Panc1 (cell line): ENCODE measurements around the gene SMAD6. TPM values are rescaled to one million over a fixed set of nuclear protein-coding genes. Genes with fewer than 3 reads are reported as not detected.
"Not testable (repeated sequence)": the region's sequence is repeated elsewhere in the genome, so short reads cannot be mapped to it uniquely, and the experiment has no call there.

Source experiments
- ATAC-seq: fragments of 200-7000 bp; cut with Tn5 transposase; 2 replicates; pipeline ENCODE4 v1.9.1; 2020; ENCODE audit warnings: mild to moderate bottlenecking, moderate library complexity
- BruUV-seq: library from RNA; stranded (reverse); fragments of 400-500 nt; replicated peaks from 2 replicates; lab custom pipeline; 2021; lab: Mats Ljungman, UMichigan
- CTCF ChIA-PET: fragments of 300-600 bp; sonication (Branson Sonifier 250); formaldehyde crosslinking; loops from one replicate; lab custom pipeline; 2022; ENCODE audit warnings: antibody characterized with exemption; lab: Charles Lee
- POLR2A ChIA-PET: fragments of 300-600 bp; sonication (Branson Sonifier 250); formaldehyde crosslinking; loops from one replicate; lab custom pipeline; 2022; ENCODE audit warnings: antibody characterized with exemption; lab: Charles Lee
- DNase-seq: peaks from one replicate; pipeline ENCODE4 v3.0.0-alpha.2; 2010; ENCODE audit warnings: low read depth, low spot score
- H3K27ac ChIP-seq: 2 replicates; pipeline ENCODE4 v1.5.1; 2011; ENCODE audit warnings: mild to moderate bottlenecking, low read length, inconsistent platforms
- H3K27me3 ChIP-seq: fragments of 200-500 bp; sonication (Bioruptor generic); 2 replicates; pipeline ENCODE4 v1.6.0; 2014; ENCODE audit warnings: low read length, inconsistent platforms; ENCODE audit not compliant: control insufficient read depth, insufficient read depth
- H3K36me3 ChIP-seq: fragments of 200-500 bp; sonication (Bioruptor generic); 2 replicates; pipeline ENCODE4 v1.5.1; 2014; ENCODE audit warnings: inconsistent platforms, mild to moderate bottlenecking, low read length, moderate library complexity; ENCODE audit not compliant: control insufficient read depth, insufficient read depth
- H3K4me1 ChIP-seq: 2 replicates; pipeline ENCODE4 v1.5.1; 2011; ENCODE audit warnings: inconsistent platforms, mild to moderate bottlenecking, low read length, moderate library complexity; ENCODE audit not compliant: control insufficient read depth, insufficient read depth
- H3K4me3 ChIP-seq, 2 experiments: 2 replicates each; pipeline ENCODE4 v1.5.1; 2011 to 2012; ENCODE audit warnings: low read depth in 2 of 2, low read length in 2 of 2, mild to moderate bottlenecking in 2 of 2, inconsistent platforms in 1 of 2, moderate library complexity in 1 of 2
- H3K9me3 ChIP-seq: fragments of 200-500 bp; sonication (Bioruptor generic); 2 replicates; pipeline ENCODE4 v1.5.1; 2014; ENCODE audit warnings: low read depth, mild to moderate bottlenecking, inconsistent platforms, low read length, moderate library complexity; ENCODE audit not compliant: control insufficient read depth, insufficient read depth
- POLR2AphosphoS5 ChIP-seq: IDR thresholded peaks from 2 replicates; pipeline ENCODE4 v1.6.1; 2012; ENCODE audit warnings: mild to moderate bottlenecking, low read depth, low read length, moderate library complexity
- SIN3A ChIP-seq: IDR thresholded peaks from 2 replicates; pipeline ENCODE4 v1.6.1; 2012; ENCODE audit warnings: low read depth, mild to moderate bottlenecking, low read length, moderate library complexity, borderline replicate concordance; ENCODE audit not compliant: insufficient read depth
- TCF7L2 ChIP-seq: IDR thresholded peaks from 2 replicates; pipeline ENCODE4 v1.6.1; 2011; ENCODE audit warnings: mild to moderate bottlenecking, low read depth, low read length, inconsistent platforms
- in situ Hi-C: cut with HindIII; loops from 2 replicates; pipeline ENCODE4 v1.10.0; 2016; ENCODE audit warnings: low sequenced_read_pairs, low pct_unique_long_range_greater_than_20kb
- intact Hi-C: fragments of 100-400 bp; cut with micrococcal nuclease; formaldehyde crosslinking; loops from one replicate; pipeline ENCODE4 v1.10.0; 2022; ENCODE audit not compliant: unreplicated experiment
- total RNA-seq: library from RNA; stranded (reverse); gene quantifications from one replicate; pipeline ENCODE4 v1.2.1, GENCODE V29; 2021; ENCODE audit not compliant: unreplicated experiment
- TF ChIP-seq, protein P1 (sequence below), 2 experiments: IDR thresholded peaks; 2 replicates each; pipeline ENCODE4 v1.6.1; 2011 to 2012; ENCODE audit warnings: low read depth in 2 of 2, control low read depth in 1 of 2, low read length in 1 of 2, mild to moderate bottlenecking in 1 of 2, moderate library complexity in 1 of 2; ENCODE audit not compliant: insufficient read depth in 1 of 2
- TF ChIP-seq, protein P2 (sequence below): fragments of 450-650 bp; IDR thresholded peaks from 2 replicates; pipeline ENCODE4 v1.5.1; 2017; ENCODE audit warnings: mild to moderate bottlenecking

The SMAD6 gene
- total RNA-seq, 1 experiment from 2014 or later, result 45.9 TPM

DNA sequence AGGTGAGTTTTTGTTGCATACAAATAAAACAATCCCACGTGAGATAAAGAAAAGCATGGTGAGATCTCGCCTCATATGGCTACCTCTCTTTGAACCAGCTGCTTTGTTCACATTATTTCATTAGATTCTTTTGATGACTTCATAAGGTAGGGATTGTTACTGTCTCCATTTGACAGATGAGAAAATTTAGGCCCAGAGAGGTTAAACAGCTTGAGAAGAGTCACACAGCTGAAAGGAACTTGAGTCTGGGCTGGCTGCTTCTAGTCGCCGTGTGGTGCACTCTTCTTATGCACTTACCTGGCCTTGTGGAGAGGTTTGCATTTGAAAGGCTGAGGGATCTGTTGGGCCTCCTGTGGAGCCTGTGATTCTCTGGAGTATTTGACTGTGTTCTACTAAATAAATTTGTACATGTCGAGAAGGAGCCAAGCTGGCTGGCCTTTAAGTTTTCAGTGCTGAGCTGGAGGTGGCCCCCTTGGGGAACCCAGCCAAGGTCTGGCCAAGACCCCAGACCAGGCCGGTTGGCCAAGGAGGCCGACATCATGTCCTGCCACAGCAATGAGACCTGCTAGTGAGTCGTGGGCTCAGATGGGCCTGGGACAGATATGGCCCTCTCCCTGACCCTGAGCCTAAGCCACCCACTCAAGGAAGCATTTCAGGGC lies 125.1 kb downstream of the SMAD6 start:
- CTCF ChIA-PET, result no interaction called here
- intact Hi-C loops (no loop called here), in situ Hi-C loops (no loop called here)
- no peak for DNase-seq
- TF ChIP-seq, protein P1, sequence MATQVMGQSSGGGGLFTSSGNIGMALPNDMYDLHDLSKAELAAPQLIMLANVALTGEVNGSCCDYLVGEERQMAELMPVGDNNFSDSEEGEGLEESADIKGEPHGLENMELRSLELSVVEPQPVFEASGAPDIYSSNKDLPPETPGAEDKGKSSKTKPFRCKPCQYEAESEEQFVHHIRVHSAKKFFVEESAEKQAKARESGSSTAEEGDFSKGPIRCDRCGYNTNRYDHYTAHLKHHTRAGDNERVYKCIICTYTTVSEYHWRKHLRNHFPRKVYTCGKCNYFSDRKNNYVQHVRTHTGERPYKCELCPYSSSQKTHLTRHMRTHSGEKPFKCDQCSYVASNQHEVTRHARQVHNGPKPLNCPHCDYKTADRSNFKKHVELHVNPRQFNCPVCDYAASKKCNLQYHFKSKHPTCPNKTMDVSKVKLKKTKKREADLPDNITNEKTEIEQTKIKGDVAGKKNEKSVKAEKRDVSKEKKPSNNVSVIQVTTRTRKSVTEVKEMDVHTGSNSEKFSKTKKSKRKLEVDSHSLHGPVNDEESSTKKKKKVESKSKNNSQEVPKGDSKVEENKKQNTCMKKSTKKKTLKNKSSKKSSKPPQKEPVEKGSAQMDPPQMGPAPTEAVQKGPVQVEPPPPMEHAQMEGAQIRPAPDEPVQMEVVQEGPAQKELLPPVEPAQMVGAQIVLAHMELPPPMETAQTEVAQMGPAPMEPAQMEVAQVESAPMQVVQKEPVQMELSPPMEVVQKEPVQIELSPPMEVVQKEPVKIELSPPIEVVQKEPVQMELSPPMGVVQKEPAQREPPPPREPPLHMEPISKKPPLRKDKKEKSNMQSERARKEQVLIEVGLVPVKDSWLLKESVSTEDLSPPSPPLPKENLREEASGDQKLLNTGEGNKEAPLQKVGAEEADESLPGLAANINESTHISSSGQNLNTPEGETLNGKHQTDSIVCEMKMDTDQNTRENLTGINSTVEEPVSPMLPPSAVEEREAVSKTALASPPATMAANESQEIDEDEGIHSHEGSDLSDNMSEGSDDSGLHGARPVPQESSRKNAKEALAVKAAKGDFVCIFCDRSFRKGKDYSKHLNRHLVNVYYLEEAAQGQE (IDR thresholded peaks at IDR 0.05; ENCODE audit: insufficient read depth in 1 of 2, low read depth in 2 of 2, low read length in 1 of 2), result no peak
- TF ChIP-seq, protein P2, sequence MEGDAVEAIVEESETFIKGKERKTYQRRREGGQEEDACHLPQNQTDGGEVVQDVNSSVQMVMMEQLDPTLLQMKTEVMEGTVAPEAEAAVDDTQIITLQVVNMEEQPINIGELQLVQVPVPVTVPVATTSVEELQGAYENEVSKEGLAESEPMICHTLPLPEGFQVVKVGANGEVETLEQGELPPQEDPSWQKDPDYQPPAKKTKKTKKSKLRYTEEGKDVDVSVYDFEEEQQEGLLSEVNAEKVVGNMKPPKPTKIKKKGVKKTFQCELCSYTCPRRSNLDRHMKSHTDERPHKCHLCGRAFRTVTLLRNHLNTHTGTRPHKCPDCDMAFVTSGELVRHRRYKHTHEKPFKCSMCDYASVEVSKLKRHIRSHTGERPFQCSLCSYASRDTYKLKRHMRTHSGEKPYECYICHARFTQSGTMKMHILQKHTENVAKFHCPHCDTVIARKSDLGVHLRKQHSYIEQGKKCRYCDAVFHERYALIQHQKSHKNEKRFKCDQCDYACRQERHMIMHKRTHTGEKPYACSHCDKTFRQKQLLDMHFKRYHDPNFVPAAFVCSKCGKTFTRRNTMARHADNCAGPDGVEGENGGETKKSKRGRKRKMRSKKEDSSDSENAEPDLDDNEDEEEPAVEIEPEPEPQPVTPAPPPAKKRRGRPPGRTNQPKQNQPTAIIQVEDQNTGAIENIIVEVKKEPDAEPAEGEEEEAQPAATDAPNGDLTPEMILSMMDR, result no peak
- TF ChIP-seq SIN3A (no peak), TCF7L2 (no peak), POLR2AphosphoS5 (no peak)
- POLR2A ChIA-PET, result no interaction called here
- BruUV-seq, result no TSS peak
- H3K4me1 ChIP-seq, result peaks cover 9% of the 10 kb centered on the region
- H3K9me3 ChIP-seq, result no peaks in the 10 kb centered on the region
- H3K27me3 ChIP-seq, result no peaks in the 10 kb centered on the region
- ATAC-seq, result no peak
- no peaks in the 10 kb centered on the region for H3K36me3 ChIP-seq
- no peak overlapping the region for H3K27ac ChIP-seq
- H3K4me3 ChIP-seq, result no peak overlapping the region

DNA sequence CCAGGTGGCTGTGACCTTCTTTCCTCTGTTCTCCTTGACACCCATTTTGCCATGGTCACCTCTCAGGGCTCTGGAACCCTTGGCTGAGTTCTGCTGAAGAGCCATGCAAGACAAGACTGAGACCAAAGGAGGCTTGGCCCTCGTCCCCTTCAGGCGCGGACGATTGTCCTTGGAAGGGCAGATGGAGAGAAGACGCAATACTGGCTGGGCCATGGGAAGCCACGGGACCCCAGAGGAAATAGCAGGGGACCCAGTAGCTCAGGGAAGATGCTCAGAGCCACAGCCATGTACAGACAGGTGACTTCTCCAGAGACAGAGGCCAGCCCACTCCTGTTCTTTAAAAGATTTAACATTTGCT lies 125.6 kb downstream of the SMAD6 start:
- intact Hi-C loops, result no loop called here
- ChIA-PET POLR2A (no interaction called here), CTCF (no interaction called here)
- H3K36me3 ChIP-seq, result no peaks in the 10 kb centered on the region
- no peak for DNase-seq
- no TSS peak for BruUV-seq
- H3K27ac ChIP-seq, result 0 out of 2 replicates have a peak overlapping the region, but pooled peaks have one; percentile 25
- no peaks in the 10 kb centered on the region for H3K27me3 ChIP-seq
- H3K4me3 ChIP-seq, result no peak overlapping the region
- no peaks in the 10 kb centered on the region for H3K9me3 ChIP-seq
- TF ChIP-seq SIN3A, result no peak
- in situ Hi-C loops, result no loop called here
- no peak for ATAC-seq
- peaks cover 9% of the 10 kb centered on the region for H3K4me1 ChIP-seq

DNA sequence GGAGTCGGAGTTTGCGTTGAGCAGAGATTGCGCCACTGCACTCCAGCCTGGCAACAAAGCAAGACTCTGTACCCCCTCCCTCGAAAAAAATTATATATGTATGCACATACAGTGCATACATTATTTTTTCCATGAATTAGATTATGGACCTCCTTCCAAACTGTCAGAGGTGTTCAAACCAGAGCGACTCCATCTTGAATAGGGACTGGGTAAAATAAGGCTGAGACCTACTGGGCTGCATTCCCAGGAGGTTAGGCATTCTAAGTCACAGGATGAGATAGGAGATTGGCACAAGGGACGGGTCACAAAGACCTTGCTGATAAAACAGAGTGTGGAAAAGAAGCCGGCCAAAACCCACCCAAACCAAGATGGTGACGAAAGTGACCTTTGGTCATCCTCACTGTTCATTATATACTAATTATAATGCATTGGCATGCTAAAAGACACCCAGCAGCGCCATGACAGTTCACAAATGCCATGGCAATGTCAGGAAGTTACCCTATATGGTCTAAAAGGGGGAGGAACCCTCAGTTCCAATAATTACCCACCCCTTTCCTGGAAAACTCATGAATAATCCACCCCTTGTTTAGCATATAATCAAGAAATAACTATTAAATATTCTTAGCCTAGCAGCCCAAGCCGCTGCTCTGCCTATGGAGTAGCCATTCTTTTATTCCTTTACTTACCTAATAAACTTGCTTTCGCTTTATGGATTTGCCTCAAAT lies 126.9 kb downstream of the SMAD6 start:
- H3K27ac ChIP-seq, result not testable (repeated sequence)

More for the DNA sequence above, 126.9 kb downstream of the SMAD6 start:
- ATAC-seq, H3K27me3 ChIP-seq, CTCF ChIA-PET, H3K36me3 ChIP-seq, DNase-seq, H3K9me3 ChIP-seq, in situ Hi-C loops, H3K4me3 ChIP-seq, intact Hi-C loops, POLR2A ChIA-PET, BruUV-seq, H3K4me1 ChIP-seq: not testable (repeated sequence)
